Endodermal cell (in vitro differentiated cells): ENCODE data around the gene GIGYF1. TPM values are rescaled to one million over a fixed set of nuclear protein-coding genes. Genes with fewer than 3 reads are reported as not detected.

Experiments used
- DNase-seq: peaks from one replicate; pipeline ENCODE4 v3.0.0-alpha.2; 2017
- H3K27ac ChIP-seq: 2 replicates; pipeline ENCODE4 v1.5.1; 2013; ENCODE audit warnings: mild to moderate bottlenecking, low read depth, low read length, moderate library complexity
- H3K27me3 ChIP-seq: 2 replicates; pipeline ENCODE4 v1.6.1; 2013; ENCODE audit warnings: mild to moderate bottlenecking, low read length, moderate library complexity; ENCODE audit not compliant: insufficient read depth, control insufficient read depth, poor library complexity, severe bottlenecking
- H3K36me3 ChIP-seq: 2 replicates; pipeline ENCODE4 v1.7.0; 2013; ENCODE audit warnings: mild to moderate bottlenecking, low read length, moderate library complexity; ENCODE audit not compliant: control insufficient read depth, insufficient read depth
- H3K4me1 ChIP-seq: one replicate; pipeline ENCODE4 v1.7.0; 2013; ENCODE audit warnings: low read length; ENCODE audit not compliant: control insufficient read depth, insufficient read depth
- H3K4me3 ChIP-seq: 2 replicates; pipeline ENCODE4 v1.5.1; 2013; ENCODE audit warnings: mild to moderate bottlenecking, low read length, moderate library complexity
- H3K9ac ChIP-seq: 2 replicates; pipeline ENCODE4 v1.6.1; 2013; ENCODE audit warnings: mild to moderate bottlenecking, low read length, moderate library complexity; ENCODE audit not compliant: poor library complexity, severe bottlenecking; ENCODE audit errors: extremely low read depth
- H3K9me3 ChIP-seq: 2 replicates; pipeline ENCODE4 v1.6.1; 2013; ENCODE audit warnings: mild to moderate bottlenecking, low read length, moderate library complexity; ENCODE audit not compliant: control insufficient read depth
- H3K27ac Mint-ChIP-seq: 2 replicates; pipeline ENCODE4 v1.8.0; 2020; ENCODE audit warnings: mixed read lengths
- H3K27me3 Mint-ChIP-seq: 2 replicates; pipeline ENCODE4 v1.8.0; 2021; ENCODE audit warnings: mild to moderate bottlenecking, mixed read lengths; ENCODE audit not compliant: insufficient read depth
- H3K36me3 Mint-ChIP-seq: 2 replicates; pipeline ENCODE4 v1.8.0; 2020; ENCODE audit warnings: low read depth, mixed read lengths
- H3K4me1 Mint-ChIP-seq: 2 replicates; pipeline ENCODE4 v1.8.0; 2020; ENCODE audit warnings: mixed read lengths
- H3K4me3 Mint-ChIP-seq: 2 replicates; pipeline ENCODE4 v1.8.0; 2020; ENCODE audit warnings: mild to moderate bottlenecking, moderate library complexity, mixed read lengths
- H3K9me3 Mint-ChIP-seq: 2 replicates; pipeline ENCODE4 v1.8.0; 2020; ENCODE audit warnings: mild to moderate bottlenecking, mixed read lengths
- WGBS, 2 experiments: methylation state at CpG; one replicate each; pipeline versions ENCODE4 v1.1.5 to v1.1.7; 2013; ENCODE audit warnings: missing lambda C conversion rate in 2 of 2, mixed read lengths in 1 of 2; ENCODE audit not compliant: insufficient coverage in 1 of 2, insufficient read length in 1 of 2; 5-methylcytosine and 5-hydroxymethylcytosine counted together
- total RNA-seq, 2 donors: library from RNA; stranded (reverse); fragmentation: NEBNext Ultra II Directional in 1 of 2; extraction: Animal tissue kit (Norgen Biotek cat#: 25700) in 1 of 2; gene quantifications; 2 replicates in 1 of 2; 3 replicates in 1 of 2; pipeline ENCODE4 v1.2.1, GENCODE V29; 2021
- TF ChIP-seq, protein P1 (sequence below): fragments of 200-600 bp; sonication (generic); conservative IDR thresholded peaks from 2 replicates; pipeline ENCODE4 v1.5.0; 2021; ENCODE audit warnings: antibody characterized with exemption, mild to moderate bottlenecking

The GIGYF1 gene
- total RNA-seq, 2 donors from 2014 or later: 90.0 to 101 TPM

DNA sequence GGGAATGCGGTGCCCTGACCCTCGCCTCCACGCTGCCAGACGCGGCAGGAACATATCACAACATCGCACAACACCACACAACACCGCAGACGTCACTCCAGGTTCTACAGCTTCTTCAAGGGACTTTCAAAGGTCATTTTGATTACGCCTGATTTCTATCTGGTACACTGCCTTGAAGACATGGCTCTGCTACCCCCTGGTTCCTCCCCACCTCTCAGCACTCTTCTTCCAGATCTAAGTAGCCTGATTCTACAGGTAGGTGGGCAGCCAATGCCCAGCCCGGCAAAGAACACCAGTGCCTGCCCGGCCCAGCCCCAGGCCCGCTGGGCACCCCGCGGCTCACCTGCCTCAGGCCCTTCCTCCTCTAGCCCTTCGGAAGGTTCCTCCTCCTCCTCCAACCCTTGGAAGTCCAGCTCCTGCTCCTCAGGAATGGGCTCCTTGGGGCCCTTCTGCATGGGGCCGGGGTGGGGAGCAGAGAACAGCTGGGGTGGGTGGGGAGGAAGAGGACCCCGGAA is 8.4 kb downstream of the GIGYF1 start:
- Mint-ChIP-seq H3K9me3 (no peaks in the 10 kb centered on the region), H3K27me3 (no peaks in the 10 kb centered on the region), H3K4me1 (peaks cover 3% of the 10 kb centered on the region), H3K4me3 (no peak overlapping the region), H3K36me3 (peaks cover 42% of the 10 kb centered on the region), H3K27ac (no peak overlapping the region)
- H3K4me3 ChIP-seq: no peak overlapping the region
- no peak for DNase-seq
- no peaks in the 10 kb centered on the region for H3K4me1 ChIP-seq
- H3K27ac ChIP-seq: no peak overlapping the region
- TF ChIP-seq, protein P1, sequence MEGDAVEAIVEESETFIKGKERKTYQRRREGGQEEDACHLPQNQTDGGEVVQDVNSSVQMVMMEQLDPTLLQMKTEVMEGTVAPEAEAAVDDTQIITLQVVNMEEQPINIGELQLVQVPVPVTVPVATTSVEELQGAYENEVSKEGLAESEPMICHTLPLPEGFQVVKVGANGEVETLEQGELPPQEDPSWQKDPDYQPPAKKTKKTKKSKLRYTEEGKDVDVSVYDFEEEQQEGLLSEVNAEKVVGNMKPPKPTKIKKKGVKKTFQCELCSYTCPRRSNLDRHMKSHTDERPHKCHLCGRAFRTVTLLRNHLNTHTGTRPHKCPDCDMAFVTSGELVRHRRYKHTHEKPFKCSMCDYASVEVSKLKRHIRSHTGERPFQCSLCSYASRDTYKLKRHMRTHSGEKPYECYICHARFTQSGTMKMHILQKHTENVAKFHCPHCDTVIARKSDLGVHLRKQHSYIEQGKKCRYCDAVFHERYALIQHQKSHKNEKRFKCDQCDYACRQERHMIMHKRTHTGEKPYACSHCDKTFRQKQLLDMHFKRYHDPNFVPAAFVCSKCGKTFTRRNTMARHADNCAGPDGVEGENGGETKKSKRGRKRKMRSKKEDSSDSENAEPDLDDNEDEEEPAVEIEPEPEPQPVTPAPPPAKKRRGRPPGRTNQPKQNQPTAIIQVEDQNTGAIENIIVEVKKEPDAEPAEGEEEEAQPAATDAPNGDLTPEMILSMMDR: no peak
- peaks cover 64% of the 10 kb centered on the region for H3K36me3 ChIP-seq
- WGBS, 2 experiments: 89 to 94% methylated on average over 9 to 17 of the region's 17 CpGs
- no peak overlapping the region for H3K9ac ChIP-seq
- H3K27me3 ChIP-seq: no peaks in the 10 kb centered on the region
- H3K9me3 ChIP-seq: no peaks in the 10 kb centered on the region

DNA sequence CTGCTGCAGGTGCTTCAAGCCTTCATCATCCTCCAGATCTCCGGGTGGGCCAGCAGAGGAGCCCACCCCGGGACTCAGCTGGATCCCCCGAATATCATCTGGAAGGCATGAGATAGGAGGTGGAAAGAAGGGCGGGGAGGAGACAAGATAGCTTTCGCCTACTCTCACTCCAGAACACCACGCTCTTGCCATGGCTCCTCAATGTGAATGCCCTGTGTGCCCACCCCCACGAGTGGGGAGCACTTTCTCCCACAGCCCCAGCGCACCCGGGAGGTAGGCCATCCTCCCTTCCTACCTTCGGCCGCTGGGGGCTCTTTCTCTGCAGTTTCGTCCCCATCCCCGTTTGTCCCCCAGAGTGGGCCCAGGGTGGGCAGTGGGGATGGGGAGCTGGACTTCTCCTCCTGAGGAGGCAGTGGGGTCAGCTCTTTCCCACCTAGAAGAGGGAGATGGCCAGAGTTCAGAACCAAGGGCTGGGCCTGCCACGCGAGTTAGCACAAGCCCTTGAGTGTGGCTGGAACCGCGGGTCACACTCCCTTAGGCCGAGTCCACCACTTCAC is 8.9 kb downstream of the GIGYF1 start:
- H3K9me3 ChIP-seq: no peaks in the 10 kb centered on the region
- no peak for DNase-seq
- H3K4me3 Mint-ChIP-seq: no peak overlapping the region
- no peaks in the 10 kb centered on the region for H3K27me3 ChIP-seq
- no peaks in the 10 kb centered on the region for H3K27me3 Mint-ChIP-seq
- H3K27ac ChIP-seq: no peak overlapping the region
- H3K9me3 Mint-ChIP-seq: no peaks in the 10 kb centered on the region
- no peaks in the 10 kb centered on the region for H3K4me1 ChIP-seq
- H3K4me1 Mint-ChIP-seq: peaks cover 3% of the 10 kb centered on the region
- peaks cover 42% of the 10 kb centered on the region for H3K36me3 Mint-ChIP-seq
- 89 to 94% methylated on average over 5 to 18 of the region's 18 CpGs for WGBS, 2 experiments
- TF ChIP-seq, protein P1: no peak
- no peak overlapping the region for H3K9ac ChIP-seq
- H3K27ac Mint-ChIP-seq: no peak overlapping the region
- no peak overlapping the region for H3K4me3 ChIP-seq
- H3K36me3 ChIP-seq: peaks cover 66% of the 10 kb centered on the region

DNA sequence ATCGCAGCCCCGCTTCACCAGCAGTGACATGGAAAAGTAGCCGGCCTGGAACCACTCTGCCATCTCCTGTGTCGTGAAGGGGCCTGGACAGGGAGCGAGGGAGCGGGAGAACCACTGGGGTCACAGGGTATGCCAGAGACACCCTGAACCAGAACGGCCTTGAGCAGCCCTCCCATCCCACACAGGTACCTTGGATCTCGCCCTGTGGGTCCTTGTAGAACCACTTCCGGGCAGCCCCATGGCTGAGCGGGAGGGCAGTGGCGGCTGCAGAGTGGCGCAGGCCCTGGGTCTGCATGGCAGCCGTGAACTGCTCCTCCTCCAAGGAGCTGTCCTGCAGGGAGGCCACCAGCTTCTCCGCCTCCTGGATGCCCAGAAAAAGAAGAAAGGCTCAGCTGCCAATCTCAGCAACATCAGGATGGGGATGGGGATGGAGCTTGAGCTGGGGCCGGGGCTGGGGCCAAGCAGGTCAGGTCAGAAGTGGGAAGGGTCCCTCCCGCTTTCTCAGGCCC is 9.5 kb downstream of the GIGYF1 start:
- no peak overlapping the region for H3K27ac Mint-ChIP-seq
- Histone ChIP-seq H3K4me3 (no peak overlapping the region), H3K9me3 (no peaks in the 10 kb centered on the region), H3K36me3 (peaks cover 66% of the 10 kb centered on the region), H3K27ac (no peak overlapping the region), H3K9ac (no peak overlapping the region), H3K27me3 (no peaks in the 10 kb centered on the region), H3K4me1 (no peaks in the 10 kb centered on the region)
- H3K27me3 Mint-ChIP-seq: no peaks in the 10 kb centered on the region
- TF ChIP-seq, protein P1: no peak
- no peak for DNase-seq
- H3K4me1 Mint-ChIP-seq: peaks cover under 1% of the 10 kb centered on the region
- H3K4me3 Mint-ChIP-seq: no peak overlapping the region
- 96 to 100% methylated on average over 4 to 16 of the region's 16 CpGs for WGBS, 2 experiments
- H3K36me3 Mint-ChIP-seq: peaks cover 40% of the 10 kb centered on the region
- no peaks in the 10 kb centered on the region for H3K9me3 Mint-ChIP-seq
